Left cardiac atrium (tissue), 4 donors: Measurements from ENCODE around the gene ZDHHC14. TPM values are rescaled to one million over a fixed set of nuclear protein-coding genes. Genes with fewer than 3 reads are reported as not detected.

Experiments
- ATAC-seq, 2 donors: fragments of 200-7000 bp; cut with Tn5 transposase; one replicate each; pipeline ENCODE4 v1.9.1; 2020; ENCODE audit warnings: mild to moderate bottlenecking in 2 of 2, moderate library complexity in 2 of 2
- DNase-seq: peaks from one replicate; pipeline ENCODE4 v3.0.0-alpha.2; 2020
- intact Hi-C, 2 donors: fragments of 100-400 bp; cut with DNase I; formaldehyde crosslinking; loops; one replicate each; pipeline versions ENCODE4 v1.14.1 to v1.15.1; 2022 to 2023
- total RNA-seq, 2 donors: library from RNA; stranded (reverse); fragmentation: NEBNext Ultra II Directional; extraction: Animal tissue kit (Norgen Biotek cat#: 25700); gene quantifications; one replicate each; pipeline ENCODE4 v1.2.1, GENCODE V29; 2021
- donor health status: DM: no; HTN: yes; CAD: no.
- donor health status: DM: no; HTN: yes; CAD: no; lungs with severe emphysema.
- donor health status: DM: yes; HTN: yes; CAD: no.
- donor health status: Dilated cardiomyopathy.

ZDHHC14 gene
- total RNA-seq, 2 donors from 2014 or later: 12.1 to 12.3 TPM

GRCh38 chr6:157635388-157636244 lies 254.6 kb downstream of the ZDHHC14 start:
- intact Hi-C loops: no loop called here
- ATAC-seq: peak in 1 of 2 donors; percentile 82

GRCh38 chr6:157637516-157637915 lies 256.5 kb downstream of the ZDHHC14 start:
- intact Hi-C loops: no loop called here
- ATAC-seq: no peak
- DNase-seq: no peak

More at GRCh38 chr6:157635388-157636244, 254.6 kb downstream of the ZDHHC14 start:
- DNase-seq: no peak

- no peak for DNase-seq
- intact Hi-C loops: no loop called here
- no peak for ATAC-seq
Measured at GRCh38 chr6:157637941-157638662, 257.1 kb downstream of the ZDHHC14 start.

- DNase-seq (no peak), ATAC-seq (peak in 1 of 2 donors; percentile 18)
- intact Hi-C loops: no loop called here
Measured at GRCh38 chr6:157638779-157639178, 257.8 kb downstream of the ZDHHC14 start.

GRCh38 chr6:157640746-157641451 lies 259.9 kb downstream of the ZDHHC14 start:
- DNase-seq (no peak), ATAC-seq (no peak)
- intact Hi-C loops: no loop called here

GRCh38 chr6:157641837-157642236 lies 260.8 kb downstream of the ZDHHC14 start:
- no peak for ATAC-seq
- DNase-seq: no peak
- intact Hi-C loops: no loop called here

- DNase-seq (no peak), ATAC-seq (no peak)
- intact Hi-C loops: no loop called here
Measured at GRCh38 chr6:157642736-157643135, 261.7 kb downstream of the ZDHHC14 start.

GRCh38 chr6:157644043-157644810 lies 263.2 kb downstream of the ZDHHC14 start:
- peak in 1 of 2 donors; percentile 46 for ATAC-seq
- intact Hi-C loops: no loop called here
- DNase-seq: no peak

GRCh38 chr6:157645201-157645795 lies 264.3 kb downstream of the ZDHHC14 start:
- peak in 1 of 2 donors; percentile 35 for ATAC-seq
- no peak for DNase-seq
- intact Hi-C loops: no loop called here

GRCh38 chr6:157646012-157646411 lies 265.0 kb downstream of the ZDHHC14 start:
- no peak for ATAC-seq
- DNase-seq: no peak
- intact Hi-C loops: no loop called here

- ATAC-seq (no peak), DNase-seq (no peak)
- intact Hi-C loops: no loop called here
Measured at GRCh38 chr6:157647261-157647915, 266.4 kb downstream of the ZDHHC14 start.

GRCh38 chr6:157648561-157648960 lies 267.6 kb downstream of the ZDHHC14 start:
- ATAC-seq (no peak), DNase-seq (no peak)
- intact Hi-C loops: no loop called here

GRCh38 chr6:157649311-157650260 lies 268.6 kb downstream of the ZDHHC14 start:
- ATAC-seq (peak; percentile 48 to 59), DNase-seq (no peak)
- intact Hi-C loops: no loop called here

GRCh38 chr6:157650261-157650640 lies 269.3 kb downstream of the ZDHHC14 start:
- ATAC-seq (peak; percentile 72 to 81), DNase-seq (peak; percentile 51)
- intact Hi-C loops: no loop called here

GRCh38 chr6:157650801-157651200 lies 269.8 kb downstream of the ZDHHC14 start:
- ATAC-seq: no peak
- intact Hi-C loops: no loop called here
- DNase-seq: no peak

GRCh38 chr6:157651731-157652490 lies 270.9 kb downstream of the ZDHHC14 start:
- ATAC-seq (no peak), DNase-seq (no peak)
- intact Hi-C loops: no loop called here
